Caco-2 (cell line): ENCODE data around the gene HOXB6. TPM values are rescaled to one million over a fixed set of nuclear protein-coding genes. Genes with fewer than 3 reads are reported as not detected.

Source experiments
- BruUV-seq: library from RNA; stranded (reverse); fragments of 400-500 nt; replicated peaks from 2 replicates; lab custom pipeline; 2021; lab: Mats Ljungman, UMichigan
- CTCF ChIA-PET: fragments of 300-600 bp; sonication (Branson Sonifier 250); formaldehyde crosslinking; loops from one replicate; lab custom pipeline; 2022; ENCODE audit warnings: antibody characterized with exemption; lab: Charles Lee
- POLR2A ChIA-PET: fragments of 300-600 bp; sonication (Branson Sonifier 250); formaldehyde crosslinking; loops from one replicate; lab custom pipeline; 2022; ENCODE audit warnings: antibody characterized with exemption; lab: Charles Lee
- DNase-seq, 2 experiments: peaks; one replicate each; pipeline versions ENCODE4 v3.0.0 to v3.0.0-alpha.2; 2020 to 2022
- H3K27me3 ChIP-seq: replicated peaks from 2 replicates; pipeline ENCODE4 v1.6.0; 2011; ENCODE audit warnings: low read length; ENCODE audit not compliant: control insufficient read depth, insufficient read depth
- H3K36me3 ChIP-seq: 2 replicates; pipeline ENCODE4 v1.5.1; 2011; ENCODE audit warnings: low read length; ENCODE audit not compliant: control insufficient read depth, insufficient read depth
- H3K4me1 ChIP-seq: fragments of 250-450 bp; sonication (Bioruptor Pico); 2 replicates; pipeline ENCODE4 v1.5.1; 2020; ENCODE audit warnings: mild to moderate bottlenecking
- H3K4me3 ChIP-seq: 2 replicates; pipeline ENCODE4 v1.5.1; 2011; ENCODE audit warnings: low read depth, mild to moderate bottlenecking, control low read depth, low read length
- H3K9me3 ChIP-seq: fragments of 250-450 bp; sonication (Bioruptor Pico); 2 replicates; pipeline ENCODE4 v1.5.1; 2020; ENCODE audit warnings: mild to moderate bottlenecking, moderate library complexity
- H3K27ac Mint-ChIP-seq: one replicate; pipeline ENCODE4 v1.8.0; 2022; ENCODE audit warnings: mixed read lengths; ENCODE audit not compliant: unreplicated experiment
- H3K27me3 Mint-ChIP-seq: one replicate; pipeline ENCODE4 v1.8.0; 2022; ENCODE audit warnings: mixed read lengths; ENCODE audit not compliant: insufficient read depth, unreplicated experiment
- H3K36me3 Mint-ChIP-seq: one replicate; pipeline ENCODE4 v1.8.0; 2022; ENCODE audit warnings: mild to moderate bottlenecking, mixed read lengths; ENCODE audit not compliant: insufficient read depth, unreplicated experiment
- H3K4me1 Mint-ChIP-seq: one replicate; pipeline ENCODE4 v1.8.0; 2022; ENCODE audit warnings: low read depth, mixed read lengths; ENCODE audit not compliant: unreplicated experiment
- H3K4me3 Mint-ChIP-seq: one replicate; pipeline ENCODE4 v1.8.0; 2022; ENCODE audit warnings: mild to moderate bottlenecking, moderate library complexity, mixed read lengths; ENCODE audit not compliant: unreplicated experiment
- H3K9me3 Mint-ChIP-seq: one replicate; pipeline ENCODE4 v1.8.0; 2022; ENCODE audit warnings: mixed read lengths; ENCODE audit not compliant: unreplicated experiment
- CTCF ChIP-seq, 2 experiments: fragments of 200-600 bp in 1 of 2; IDR thresholded peaks; 1 replicate in 1 of 2; 2 replicates in 1 of 2; pipeline versions ENCODE4 v1.5.1 to v1.8.0; 2011 to 2022; ENCODE audit warnings: antibody characterized with exemption in 1 of 2, control low read depth in 1 of 2, inconsistent platforms in 1 of 2, low read depth in 1 of 2, low read length in 1 of 2, mild to moderate bottlenecking in 1 of 2, moderate library complexity in 1 of 2; ENCODE audit not compliant: insufficient read depth in 1 of 2, severe bottlenecking in 1 of 2, unreplicated experiment in 1 of 2
- intact Hi-C: fragments of 100-400 bp; cut with micrococcal nuclease; formaldehyde crosslinking; loops from one replicate; pipeline ENCODE4 v1.10.0; 2022; ENCODE audit not compliant: unreplicated experiment
- total RNA-seq: library from RNA; stranded (reverse); gene quantifications from 2 replicates; pipeline ENCODE4 v1.2.3, GENCODE V29; 2022

Gene HOXB6
- total RNA-seq, 1 experiment from 2014 or later, result 1.9 TPM

- Mint-ChIP-seq H3K27me3 (peaks cover 31% of the 10 kb centered on the region), H3K4me1 (peaks cover 29% of the 10 kb centered on the region), H3K9me3 (no peaks in the 10 kb centered on the region), H3K4me3 (peak within 1 kb of the TSS; percentile 86), H3K36me3 (peaks cover 15% of the 10 kb centered on the region), H3K27ac (peak within 1 kb of the TSS; percentile 72)
- no peak for TF ChIP-seq CTCF (IDR thresholded peaks at IDR 0.05; ENCODE audit: insufficient read depth in 1 of 2, low read depth in 1 of 2, low read length in 1 of 2, severe bottlenecking in 1 of 2, unreplicated experiment in 1 of 2)
- peak; percentile 88 to 92 for DNase-seq
- POLR2A ChIA-PET, result interaction anchor here (0.6 to 1.3 kb wide), 4 partner anchors 9 to 804 kb away, joined by 3 to 10 read pairs (median 6); partner anchors contain the start of genes HOXB9 and PHB1
- BruUV-seq, result TSS peak; percentile 42
- CTCF ChIA-PET, result interaction anchor here (0.6 to 1.3 kb wide), 8 partner anchors 9 to 1098 kb away, joined by 3 to 7 read pairs (median 6); no protein-coding TSS in a partner anchor
- no peaks in the 10 kb centered on the region for H3K9me3 ChIP-seq
- H3K4me3 ChIP-seq, result peak within 1 kb of the TSS; percentile 70
- no peaks in the 10 kb centered on the region for H3K36me3 ChIP-seq
- intact Hi-C loops, result no loop called here
- peaks cover 9% of the 10 kb centered on the region for H3K4me1 ChIP-seq
- no peaks in the 10 kb centered on the region for H3K27me3 ChIP-seq
These were observed 5.8 kb upstream of the HOXB6 start, which contains the start of gene HOXB7 for GRCh38 chr17:48610282-48611211. Gene HOXB7, minus strand, starts transcription at chr17:48611017. Its CDS starts 99 bp downstream, at chr17:48610918.

- Mint-ChIP-seq H3K36me3 (peaks cover 15% of the 10 kb centered on the region), H3K27me3 (peaks cover 25% of the 10 kb centered on the region), H3K4me1 (peaks cover 29% of the 10 kb centered on the region), H3K4me3 (peak overlapping the region; percentile 86), H3K27ac (peak overlapping the region; percentile 72), H3K9me3 (no peaks in the 10 kb centered on the region)
- no peaks in the 10 kb centered on the region for H3K27me3 ChIP-seq
- no TSS peak for BruUV-seq
- H3K4me1 ChIP-seq, result peaks cover 9% of the 10 kb centered on the region
- DNase-seq, result peak; percentile 35 to 56
- no peaks in the 10 kb centered on the region for H3K36me3 ChIP-seq
- ChIA-PET CTCF (interaction anchor here (0.6 to 1.3 kb wide), 9 partner anchors 8 to 1099 kb away, joined by 3 to 7 read pairs (median 6); no protein-coding TSS in a partner anchor), POLR2A (interaction anchor here (0.6 to 1.3 kb wide), 5 partner anchors 8 to 805 kb away, joined by 3 to 10 read pairs (median 7); partner anchors contain the start of genes HOXB9 and PHB1)
- TF ChIP-seq CTCF (IDR thresholded peaks at IDR 0.05; ENCODE audit: insufficient read depth in 1 of 2, low read depth in 1 of 2, low read length in 1 of 2, severe bottlenecking in 1 of 2, unreplicated experiment in 1 of 2), result no peak
- peak overlapping the region; percentile 70 for H3K4me3 ChIP-seq
- intact Hi-C loops, result no loop called here
- no peaks in the 10 kb centered on the region for H3K9me3 ChIP-seq
These were observed 5.0 kb upstream of the HOXB6 start for GRCh38 chr17:48609759-48610281.

- Mint-ChIP-seq H3K4me1 (peaks cover 29% of the 10 kb centered on the region), H3K9me3 (no peaks in the 10 kb centered on the region), H3K27ac (no peak overlapping the region), H3K36me3 (peaks cover 15% of the 10 kb centered on the region), H3K4me3 (peak overlapping the region; percentile 86), H3K27me3 (peaks cover 22% of the 10 kb centered on the region)
- intact Hi-C loops, result no loop called here
- no peak for DNase-seq
- no peak overlapping the region; the same call in 1 of the 2 replicates for H3K4me3 ChIP-seq
- H3K27me3 ChIP-seq, result no peaks in the 10 kb centered on the region
- POLR2A ChIA-PET, result interaction anchor here (0.6 kb wide), 1 partner anchor 108 kb away, joined by 4 read pairs; no protein-coding TSS in a partner anchor
- no peaks in the 10 kb centered on the region for H3K36me3 ChIP-seq
- no TSS peak for BruUV-seq
- CTCF ChIA-PET, result interaction anchor here (0.6 to 1.3 kb wide), 4 partner anchors 8 to 393 kb away, joined by 3 to 7 read pairs (median 4); no protein-coding TSS in a partner anchor
- peaks cover 9% of the 10 kb centered on the region for H3K4me1 ChIP-seq
- no peaks in the 10 kb centered on the region for H3K9me3 ChIP-seq
- no peak for TF ChIP-seq CTCF (IDR thresholded peaks at IDR 0.05; ENCODE audit: insufficient read depth in 1 of 2, low read depth in 1 of 2, low read length in 1 of 2, severe bottlenecking in 1 of 2, unreplicated experiment in 1 of 2)
These were observed 4.2 kb upstream of the HOXB6 start for GRCh38 chr17:48609033-48609432.
